Activated gamma-delta T cell treated with Interleukin-2 at 50 U/mL for 16 hours (primary cell): ENCODE results near the gene IPO9.
"Not testable (repeated sequence)": the region's sequence is repeated elsewhere in the genome, so short reads cannot be mapped to it uniquely, and the experiment has no call there.

ENCODE experiments used
- DNase-seq: peaks from one replicate; pipeline ENCODE4 v3.0.0-alpha.2; 2020

Gene IPO9

DNA sequence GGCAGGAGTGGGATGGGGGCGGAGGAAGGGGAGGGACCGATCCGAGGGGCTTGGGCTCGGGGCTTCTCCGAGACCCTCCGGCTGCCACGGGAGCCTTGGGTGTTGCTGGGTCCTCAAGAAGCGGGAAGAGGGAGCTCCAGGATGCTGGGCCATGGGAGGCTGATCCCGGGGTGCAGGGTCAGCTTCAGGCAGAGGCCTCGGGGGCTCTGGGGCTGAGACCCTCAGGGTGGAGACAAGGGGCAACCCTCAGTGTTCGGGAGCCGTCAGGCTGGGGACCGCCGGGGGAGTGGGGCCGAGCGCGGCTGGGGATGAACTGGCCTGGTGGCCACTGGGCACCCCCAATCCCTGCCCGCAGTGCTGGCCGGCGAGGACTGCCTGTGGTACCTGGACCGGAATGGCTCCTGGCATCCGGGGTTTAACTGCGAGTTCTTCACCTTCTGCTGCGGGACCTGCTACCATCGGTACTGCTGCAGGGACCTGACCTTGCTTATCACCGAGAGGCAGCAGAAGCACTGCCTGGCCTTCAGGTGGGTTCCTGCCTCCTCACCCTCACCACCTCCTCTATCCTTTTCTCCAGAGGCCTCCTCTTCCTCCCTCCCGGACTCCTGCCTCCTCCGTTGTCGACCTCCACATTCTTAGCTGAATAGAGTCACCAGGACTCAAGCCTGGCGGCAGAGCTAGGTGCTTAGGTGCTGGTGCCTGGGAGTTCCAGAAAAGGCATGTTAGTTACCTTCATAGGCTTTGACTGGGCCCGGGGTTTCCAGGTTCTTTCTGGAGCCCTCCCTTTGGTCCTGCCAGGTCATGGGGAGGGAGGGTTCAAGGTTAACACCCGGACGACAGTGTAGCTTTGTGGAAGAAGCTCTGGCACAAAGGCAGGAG is 60.4 kb downstream of the IPO9 start:
- DNase-seq: no peak

DNA sequence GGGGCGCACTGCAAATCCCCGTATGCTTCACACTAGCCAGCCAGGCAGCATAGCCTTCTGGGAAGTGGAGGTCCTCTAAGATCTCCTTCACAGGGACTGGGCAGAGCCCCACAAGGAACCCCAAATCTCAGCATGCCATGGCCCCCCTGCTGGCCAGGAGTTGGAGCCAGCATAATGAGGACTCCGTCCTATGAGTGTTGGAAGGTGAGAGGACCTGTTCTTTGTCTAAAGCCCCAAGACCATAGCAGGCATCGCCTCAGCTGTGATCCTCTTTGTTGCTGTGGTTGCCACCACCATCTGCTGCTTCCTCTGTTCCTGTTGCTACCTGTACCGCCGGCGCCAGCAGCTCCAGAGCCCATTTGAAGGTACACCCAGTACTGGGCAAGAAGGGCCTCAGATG is 61.3 kb downstream of the IPO9 start:
- no peak for DNase-seq

DNA sequence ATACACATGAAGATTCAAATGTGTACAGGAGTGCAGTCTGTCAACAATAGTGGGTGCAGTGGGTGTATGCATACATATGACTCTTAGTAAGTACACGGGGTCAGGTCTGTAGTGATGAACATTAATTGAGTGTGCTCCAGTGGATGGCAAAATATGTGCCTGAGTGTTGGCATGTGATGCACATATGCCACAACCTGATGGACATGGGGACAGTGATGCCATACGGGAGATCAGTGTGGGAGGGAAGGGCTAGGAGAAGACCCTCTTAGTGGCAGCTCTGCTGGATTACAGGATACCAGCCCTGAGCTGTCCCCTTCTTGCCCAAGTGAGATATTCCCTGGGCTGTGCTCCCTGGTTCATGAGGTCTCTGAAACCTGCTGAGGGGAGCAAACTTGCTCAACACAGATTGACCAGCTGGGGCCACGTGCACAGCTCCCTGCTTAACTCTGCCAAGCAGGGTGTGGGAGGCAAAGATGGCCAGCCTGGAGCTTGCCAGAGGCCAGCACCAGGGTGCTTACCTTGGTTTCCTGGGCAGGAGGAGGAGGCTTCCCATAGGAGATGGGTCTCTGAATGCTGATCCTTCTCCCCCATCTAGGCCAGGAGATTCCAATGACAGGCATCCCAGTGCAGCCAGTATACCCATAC is 62.0 kb downstream of the IPO9 start:
- no peak for DNase-seq

DNA sequence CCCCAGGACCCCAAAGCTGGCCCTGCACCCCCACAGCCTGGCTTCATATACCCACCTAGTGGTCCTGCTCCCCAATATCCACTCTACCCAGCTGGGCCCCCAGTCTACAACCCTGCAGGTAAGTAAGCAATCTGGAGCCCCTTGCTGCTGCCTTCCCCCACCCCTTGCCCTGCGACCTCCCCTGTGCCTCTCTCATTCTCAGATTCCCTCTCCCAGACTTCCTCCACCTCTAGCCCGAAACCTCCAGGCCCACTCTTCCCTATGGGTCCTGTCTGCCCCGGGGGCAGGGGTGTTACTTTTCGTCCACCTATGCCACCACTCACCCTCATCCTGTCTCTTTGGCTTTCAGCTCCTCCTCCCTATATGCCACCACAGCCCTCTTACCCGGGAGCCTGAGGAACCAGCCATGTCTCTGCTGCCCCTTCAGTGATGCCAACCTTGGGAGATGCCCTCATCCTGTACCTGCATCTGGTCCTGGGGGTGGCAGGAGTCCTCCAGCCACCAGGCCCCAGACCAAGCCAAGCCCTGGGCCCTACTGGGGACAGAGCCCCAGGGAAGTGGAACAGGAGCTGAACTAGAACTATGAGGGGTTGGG is 62.6 kb downstream of the IPO9 start:
- no peak for DNase-seq

DNA sequence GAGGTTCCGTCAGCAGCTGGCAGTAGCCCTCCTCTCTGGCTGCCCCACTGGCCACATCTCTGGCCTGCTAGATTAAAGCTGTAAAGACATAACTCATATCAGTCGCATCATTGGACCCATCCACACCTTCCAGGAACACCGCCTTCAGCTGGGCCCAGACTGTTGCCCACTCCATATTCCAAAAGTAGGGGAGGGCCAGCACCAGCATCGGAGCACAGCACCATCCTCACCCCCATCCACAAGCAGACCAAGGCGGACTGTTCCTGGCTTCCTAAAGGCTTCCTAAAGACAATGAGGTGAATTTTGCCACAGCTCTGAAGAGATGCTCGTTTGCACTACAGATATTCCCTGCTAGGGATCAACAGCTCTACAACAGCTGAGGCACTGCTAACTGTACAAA is 63.3 kb downstream of the IPO9 start:
- DNase-seq: no peak

DNA sequence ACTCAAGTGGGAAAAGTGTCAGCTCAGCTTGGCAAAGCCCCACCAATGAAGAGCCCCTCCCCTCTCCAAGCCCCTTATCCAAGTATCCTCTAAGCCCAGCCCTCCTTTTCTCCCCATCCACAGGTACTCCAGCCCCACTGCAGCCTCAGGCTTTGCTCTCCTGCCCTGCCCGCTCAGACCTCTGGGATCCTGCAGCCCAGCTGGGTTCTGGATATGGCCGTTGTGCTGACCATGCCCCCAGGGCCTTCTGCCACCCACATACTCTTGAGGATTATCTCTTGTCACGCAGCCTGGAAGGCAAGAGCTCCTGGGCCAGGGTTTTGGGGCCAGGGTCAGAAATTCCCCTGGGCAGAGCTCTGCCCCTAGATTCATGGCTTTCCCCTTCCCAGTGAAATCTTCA is 64.5 kb downstream of the IPO9 start:
- no peak for DNase-seq

DNA sequence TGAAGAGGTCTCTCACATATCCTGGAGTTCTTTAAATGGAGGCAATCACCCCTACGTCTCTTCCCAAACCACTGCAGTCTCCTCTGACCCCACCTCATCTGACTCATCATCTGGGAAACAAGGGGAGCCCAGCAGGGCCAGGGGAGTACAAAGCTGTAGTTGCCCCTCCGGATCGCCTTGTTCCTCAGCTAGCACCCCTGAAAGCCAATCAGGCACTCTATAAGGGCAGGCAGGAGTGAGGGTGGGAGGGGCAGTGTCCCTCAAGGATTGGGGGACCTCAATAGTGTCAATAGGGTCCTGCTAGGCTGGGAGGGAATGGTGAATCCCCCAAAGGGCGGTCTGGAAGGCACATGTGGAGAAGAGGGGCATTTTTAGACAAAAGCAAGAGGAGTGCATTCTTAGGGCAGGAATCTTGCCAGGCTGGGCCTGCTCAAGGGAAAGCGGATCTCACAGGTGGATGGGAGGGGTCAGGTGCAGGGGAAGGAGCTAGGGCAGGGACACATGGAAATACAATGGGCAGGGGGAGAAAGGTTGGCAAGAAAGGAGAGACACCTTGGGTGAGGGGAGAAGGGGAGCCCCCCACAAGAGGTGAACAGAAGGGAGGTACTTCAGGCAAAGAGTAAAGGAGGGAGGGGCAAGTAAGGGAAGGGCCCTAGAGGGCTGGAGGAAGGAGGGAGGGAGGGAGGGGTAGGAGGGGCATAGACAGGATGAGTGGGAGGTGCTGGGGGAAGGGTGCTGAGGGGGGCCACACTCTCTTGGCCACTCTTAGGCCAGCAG is 65.6 kb downstream of the IPO9 start:
- DNase-seq: no peak

DNA sequence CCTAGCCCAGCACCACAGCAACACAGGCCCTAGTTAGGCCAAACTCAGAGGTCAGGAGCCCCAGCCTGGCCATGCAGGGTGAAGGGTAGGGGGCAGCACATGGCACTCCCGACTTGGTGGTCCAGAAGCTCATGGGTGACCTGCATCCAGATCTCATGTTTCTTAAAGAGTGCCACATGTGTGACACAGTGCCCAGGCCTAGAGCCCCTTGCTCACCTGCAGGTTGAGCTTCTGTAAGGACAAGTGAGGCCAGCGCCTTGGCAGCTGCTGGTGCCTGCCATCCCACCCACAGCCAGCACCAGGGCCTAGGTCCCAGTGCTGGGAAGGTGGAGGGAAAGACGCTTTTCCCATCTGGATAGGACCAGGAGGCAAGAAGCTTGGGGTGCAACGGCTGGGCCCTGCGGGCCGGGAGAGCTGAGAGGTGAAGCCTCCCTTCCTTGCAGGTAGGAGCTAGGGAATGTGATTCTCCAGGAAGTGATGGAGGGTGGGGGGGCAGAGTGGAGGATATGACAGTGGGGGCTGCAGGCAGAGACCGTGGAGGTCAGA is 66.2 kb downstream of the IPO9 start:
- DNase-seq: no peak

DNA sequence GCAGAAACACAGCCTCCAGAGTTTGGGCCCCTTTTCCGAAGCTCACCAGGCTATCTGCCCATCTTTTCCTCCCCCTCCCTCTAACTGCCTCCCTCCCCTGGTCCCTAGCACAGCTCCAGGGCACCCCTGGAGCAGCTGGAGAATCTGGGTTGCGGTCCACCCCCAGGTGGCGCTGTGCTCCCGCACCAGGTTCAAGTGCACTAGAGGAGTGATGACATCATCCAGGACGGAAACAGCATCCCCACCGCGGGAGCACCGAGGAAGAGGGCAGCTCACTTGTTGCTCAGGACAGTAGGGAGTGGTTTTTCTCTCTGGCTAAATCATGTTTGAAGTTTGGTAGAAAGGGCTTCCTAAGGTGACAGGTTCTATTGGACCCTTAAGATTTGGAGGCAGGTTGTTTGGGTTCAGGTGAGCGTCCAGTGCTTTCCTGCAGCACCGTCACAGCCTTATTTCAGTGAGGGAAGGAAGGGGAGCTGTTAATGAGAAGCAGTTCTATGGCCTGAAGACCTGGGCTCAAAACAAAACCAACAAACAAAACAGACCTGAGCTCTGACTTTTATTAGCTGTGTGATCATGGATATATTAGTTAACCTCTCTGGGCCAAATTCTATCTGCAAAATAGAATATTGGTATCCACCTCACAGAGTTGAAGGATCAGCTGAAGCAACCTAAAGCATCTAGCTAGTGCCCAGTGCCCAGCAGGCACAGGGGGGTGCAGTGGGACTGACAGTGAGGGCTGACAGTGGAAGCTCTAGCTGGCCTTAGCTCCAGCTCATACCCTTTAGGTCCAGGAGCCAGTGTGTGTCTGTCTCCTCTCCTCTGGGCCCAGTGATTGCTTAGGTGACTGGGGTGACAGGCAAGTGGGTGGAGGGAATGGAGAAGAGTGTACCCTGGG is 67.2 kb downstream of the IPO9 start:
- peak; percentile 76 for DNase-seq

DNA sequence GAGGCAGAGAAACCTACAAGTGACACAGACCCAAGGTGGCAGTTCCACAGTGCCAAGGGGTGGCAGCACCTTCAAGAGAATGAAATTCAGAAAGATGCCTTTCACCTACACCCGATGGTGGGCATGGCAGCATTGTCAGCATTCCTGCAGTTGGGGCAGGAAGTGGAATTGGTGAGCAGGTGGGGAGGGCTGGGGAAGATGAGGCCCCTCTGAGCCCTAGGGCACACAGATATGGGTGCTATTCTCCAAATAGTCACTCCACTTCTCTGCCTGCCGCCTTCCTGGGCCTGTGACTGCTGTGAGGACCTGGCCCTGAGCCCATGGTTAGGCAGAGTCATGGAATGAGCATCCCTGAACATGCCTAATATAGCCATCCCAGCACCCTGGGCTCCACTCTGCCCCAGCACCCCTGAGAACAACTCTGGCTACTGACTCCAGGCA is 68.0 kb downstream of the IPO9 start:
- no peak for DNase-seq

DNA sequence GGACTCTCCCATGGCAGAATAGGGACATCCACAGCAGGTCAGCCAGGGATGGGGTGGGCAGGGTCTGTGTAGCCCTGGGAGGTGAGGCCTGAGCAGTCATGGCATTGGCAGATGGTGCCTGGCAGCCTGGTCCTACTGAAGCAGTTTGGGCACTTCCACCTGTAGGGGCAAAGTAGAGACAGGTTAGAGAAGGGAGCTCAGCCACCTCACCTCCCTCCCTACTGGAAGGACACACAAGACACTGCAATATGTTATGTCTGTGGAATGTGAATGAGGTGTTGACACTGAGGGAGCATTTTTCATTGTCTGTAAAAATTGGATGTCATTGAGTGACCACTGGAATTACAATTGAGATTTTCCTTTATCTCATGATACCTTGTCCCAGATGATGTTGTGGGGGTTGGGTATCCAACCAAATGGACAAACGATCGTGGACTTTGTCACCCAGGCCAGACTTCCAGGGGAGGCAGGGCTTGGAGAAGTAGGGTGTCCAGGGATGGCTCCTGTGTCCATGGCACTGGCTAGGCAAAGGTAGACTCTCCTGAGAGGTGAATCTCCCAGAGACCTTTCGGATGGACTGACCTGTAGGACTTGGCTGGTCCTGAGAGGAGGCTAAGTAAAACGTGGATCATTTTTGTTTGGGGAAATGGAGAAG is 69.4 kb downstream of the IPO9 start:
- DNase-seq: no peak

DNA sequence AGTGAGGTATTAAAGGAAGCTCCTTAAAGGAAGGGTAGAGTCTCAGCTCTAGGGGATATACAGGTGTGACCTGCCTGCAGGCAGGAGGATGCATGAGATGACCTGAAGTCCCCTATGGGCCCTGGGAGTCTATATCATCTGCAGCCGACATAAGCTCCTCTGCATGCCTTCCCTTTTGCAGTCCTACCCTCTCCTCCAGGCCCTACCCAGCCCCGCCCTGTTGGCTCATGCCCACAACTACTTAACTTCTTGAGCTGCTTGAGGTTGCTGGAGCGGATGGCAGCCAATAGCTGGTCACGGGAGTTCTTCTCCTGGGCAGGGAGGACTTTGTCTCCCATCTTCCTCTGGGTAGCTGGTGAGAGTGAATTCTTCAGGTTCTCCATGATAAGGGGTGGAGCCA is 70.0 kb downstream of the IPO9 start:
- DNase-seq: no peak

DNA sequence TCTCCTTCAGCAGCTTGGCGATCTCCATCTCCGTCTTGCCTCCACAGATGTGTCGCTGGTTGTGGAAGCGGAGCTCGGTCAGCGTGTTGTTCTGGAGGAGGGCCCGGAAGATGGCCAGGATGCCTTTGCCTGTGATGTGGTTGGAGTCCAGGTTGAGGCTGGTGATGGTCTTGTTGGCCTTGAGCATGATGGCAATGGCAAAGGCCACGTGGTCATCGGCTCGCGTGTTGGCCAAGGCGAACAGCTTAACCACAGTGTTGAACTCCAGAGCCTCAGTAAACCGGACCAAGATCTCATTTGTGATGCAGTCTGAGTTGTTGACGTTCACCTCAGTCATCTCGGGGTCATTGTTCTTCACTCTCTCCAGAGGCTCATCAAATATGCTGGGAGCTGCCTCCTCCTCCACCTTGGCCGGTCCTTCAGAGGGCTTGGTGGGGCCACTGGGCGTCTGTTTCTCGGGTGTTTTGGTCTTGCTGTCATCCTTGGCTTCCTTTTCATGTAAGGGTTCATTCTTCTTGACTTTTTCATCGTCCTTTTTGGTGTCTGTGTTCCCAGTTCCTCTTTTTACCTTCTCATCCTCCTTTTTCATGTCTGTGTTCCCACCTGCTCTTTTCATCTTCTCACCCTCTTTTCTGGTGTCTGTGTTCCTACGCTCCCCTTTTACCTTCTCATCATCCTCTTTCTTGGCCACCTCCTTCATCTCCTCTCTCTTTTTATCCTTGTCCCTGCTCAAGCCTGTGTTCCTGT is 70.9 kb downstream of the IPO9 start:
- no peak for DNase-seq

DNA sequence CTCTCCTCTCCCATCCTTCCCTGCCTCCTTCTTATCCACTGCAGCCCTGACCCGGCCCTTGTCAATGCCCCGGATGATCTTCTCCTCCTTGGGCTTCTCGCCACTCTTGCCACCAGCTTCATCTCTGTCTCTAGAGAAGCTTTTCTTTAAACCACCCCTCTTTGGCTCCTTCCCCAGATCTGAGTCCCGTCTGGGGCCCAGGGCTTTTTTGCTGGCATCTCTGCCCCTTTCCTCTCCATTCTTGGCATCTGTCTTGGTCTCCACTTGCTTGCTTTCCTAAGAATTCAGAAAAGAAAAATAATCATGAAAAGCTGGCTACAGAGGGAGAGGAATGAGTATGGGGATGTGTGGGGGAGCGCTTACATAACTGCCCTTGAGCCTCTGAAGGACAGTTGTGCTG is 71.5 kb downstream of the IPO9 start:
- DNase-seq: no peak

DNA sequence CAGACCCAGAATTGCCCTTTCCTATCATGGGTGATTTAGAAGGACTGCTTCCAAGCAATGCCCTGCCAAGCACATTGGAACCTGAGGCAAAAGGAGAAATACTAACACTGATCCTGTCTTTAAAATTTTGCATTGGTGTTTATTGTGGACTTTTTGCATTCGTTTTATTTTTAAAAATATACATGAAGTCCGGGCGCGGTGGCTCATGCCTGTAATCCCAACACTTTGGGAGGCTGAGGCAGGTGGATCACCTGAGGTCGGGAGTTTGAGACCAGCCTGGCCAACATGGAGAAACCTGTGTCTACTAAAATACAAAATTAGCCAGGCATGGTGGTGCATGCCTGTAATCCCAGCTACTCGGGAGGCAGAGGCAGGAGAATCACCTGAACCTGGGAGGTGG is 72.1 kb downstream of the IPO9 start:
- DNase-seq: not testable (repeated sequence)

DNA sequence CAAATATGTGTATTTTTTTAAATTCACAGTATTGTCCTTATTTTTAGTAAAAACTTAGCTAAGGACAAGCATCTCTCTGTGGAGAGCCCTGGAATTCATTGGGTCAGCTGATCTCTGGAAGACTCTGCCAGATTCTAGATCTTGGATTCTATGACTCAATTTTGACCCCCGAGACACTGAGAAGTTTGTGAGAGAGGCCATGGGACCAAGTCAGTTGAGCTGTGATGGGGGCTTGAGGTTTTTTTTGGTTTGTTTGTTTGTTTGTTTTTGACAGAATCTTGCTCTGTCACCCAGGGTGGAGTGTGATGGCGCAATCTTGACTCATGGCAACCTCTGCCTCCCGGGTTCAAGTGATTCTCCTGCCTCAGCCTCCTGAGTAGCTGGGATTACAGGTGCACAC is 73.2 kb downstream of the IPO9 start:
- no peak for DNase-seq

DNA sequence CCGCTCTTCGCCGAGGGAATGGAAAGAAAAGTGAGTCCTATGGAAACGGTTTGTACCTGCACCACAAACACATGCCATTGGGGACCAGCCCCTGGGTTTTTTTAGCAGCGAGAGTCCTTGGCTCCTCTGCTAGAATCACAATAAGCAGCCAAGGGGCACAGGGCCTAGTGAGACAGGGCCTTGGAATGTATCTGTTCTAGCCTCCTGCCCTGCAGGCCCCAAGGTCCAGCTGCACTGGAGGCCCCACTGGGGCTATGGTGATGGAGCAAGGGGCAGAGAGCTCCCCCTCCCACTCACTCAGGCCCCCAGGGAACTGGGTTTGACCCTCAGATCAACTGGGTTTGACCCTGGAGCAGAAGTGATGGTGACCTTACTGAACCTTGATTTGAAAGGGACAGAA is 74.2 kb downstream of the IPO9 start:
- no peak for DNase-seq

DNA sequence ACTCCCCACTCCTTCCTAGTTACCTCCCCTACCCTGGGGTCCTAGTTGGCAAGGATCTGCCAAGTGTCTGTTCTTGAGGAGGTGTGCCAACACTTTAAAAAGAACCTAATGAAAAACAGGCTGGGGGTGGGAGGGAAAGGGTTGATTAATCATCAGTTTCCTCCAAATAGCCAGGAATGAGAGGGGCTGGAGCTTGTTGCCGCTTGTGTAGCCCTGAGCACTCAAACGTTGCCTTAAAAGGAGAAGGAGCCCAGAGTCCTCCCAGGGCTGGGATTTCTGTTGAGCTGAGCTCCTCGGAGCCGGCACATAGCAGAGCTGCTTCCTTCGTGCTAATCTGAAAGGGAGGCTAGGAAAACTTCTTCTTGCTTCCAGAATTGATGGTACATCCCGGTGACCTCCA is 75.6 kb downstream of the IPO9 start:
- no peak for DNase-seq

DNA sequence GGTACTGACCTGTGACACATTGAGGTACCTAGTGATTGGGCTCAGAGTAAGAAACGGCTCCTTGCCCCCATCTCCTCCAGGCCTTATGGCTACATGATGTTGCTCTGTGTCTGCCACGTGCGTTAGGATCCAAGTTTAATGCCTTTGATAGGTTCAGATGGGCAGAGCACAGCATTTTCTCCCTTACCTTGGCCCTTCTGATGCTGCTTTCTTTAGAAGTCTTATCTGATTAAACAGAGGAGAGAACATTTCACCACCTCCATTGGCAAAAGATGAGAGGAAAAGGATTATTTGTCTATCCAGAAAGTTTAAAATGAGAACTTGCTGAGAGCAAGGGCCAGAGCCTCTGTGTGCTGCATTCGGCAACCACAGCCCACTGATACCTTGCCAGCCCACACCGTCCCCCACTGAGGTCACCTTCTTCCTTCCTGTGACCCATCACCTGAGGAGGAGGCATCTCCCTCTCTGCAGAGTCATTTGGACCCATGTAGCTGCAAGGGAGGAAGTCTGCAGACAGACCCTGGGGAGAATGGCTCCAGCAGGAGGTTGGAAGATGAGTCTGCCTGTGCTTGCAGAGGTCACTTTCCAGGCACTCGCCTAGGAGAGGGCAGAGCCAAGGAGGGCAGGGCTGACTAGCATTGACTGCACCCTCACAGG is 76.4 kb downstream of the IPO9 start:
- DNase-seq: no peak

DNA sequence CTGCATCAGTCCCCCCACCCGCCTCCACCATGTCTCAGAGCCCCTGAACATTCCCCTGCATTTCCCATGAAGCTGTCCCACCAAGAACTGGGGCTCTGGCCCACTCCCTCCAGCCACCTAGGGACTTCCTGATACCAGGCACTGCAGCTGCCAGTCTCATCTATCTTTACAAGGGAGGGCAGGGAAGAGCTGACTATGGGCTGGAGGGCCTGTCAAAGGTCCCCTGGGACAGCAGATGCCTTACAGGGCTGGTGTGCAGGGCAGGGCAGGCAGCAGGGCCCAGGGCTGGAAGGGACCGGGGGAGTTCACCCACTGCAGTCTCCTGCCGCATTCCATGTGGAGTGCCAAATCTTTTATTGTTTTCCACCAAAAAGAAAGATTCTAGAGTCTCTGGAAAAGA is 77.4 kb downstream of the IPO9 start:
- DNase-seq: no peak
